8988T (cell line): ENCODE results near the gene MRPL51.
"Not testable (repeated sequence)": the region's sequence is repeated elsewhere in the genome, so short reads cannot be mapped to it uniquely, and the experiment has no call there.

Experiments used
- DNase-seq: peaks from one replicate; pipeline ENCODE4 v3.0.0; 2011

The MRPL51 gene

GRCh38 chr12:6492838-6493496 is at the start of gene MRPL51:
TSS of gene MRPL51 (minus strand) at chr12:6493262. CDS start at chr12:6493136, 126 bp downstream.
- DNase-seq = peak; percentile 63

DNA sequence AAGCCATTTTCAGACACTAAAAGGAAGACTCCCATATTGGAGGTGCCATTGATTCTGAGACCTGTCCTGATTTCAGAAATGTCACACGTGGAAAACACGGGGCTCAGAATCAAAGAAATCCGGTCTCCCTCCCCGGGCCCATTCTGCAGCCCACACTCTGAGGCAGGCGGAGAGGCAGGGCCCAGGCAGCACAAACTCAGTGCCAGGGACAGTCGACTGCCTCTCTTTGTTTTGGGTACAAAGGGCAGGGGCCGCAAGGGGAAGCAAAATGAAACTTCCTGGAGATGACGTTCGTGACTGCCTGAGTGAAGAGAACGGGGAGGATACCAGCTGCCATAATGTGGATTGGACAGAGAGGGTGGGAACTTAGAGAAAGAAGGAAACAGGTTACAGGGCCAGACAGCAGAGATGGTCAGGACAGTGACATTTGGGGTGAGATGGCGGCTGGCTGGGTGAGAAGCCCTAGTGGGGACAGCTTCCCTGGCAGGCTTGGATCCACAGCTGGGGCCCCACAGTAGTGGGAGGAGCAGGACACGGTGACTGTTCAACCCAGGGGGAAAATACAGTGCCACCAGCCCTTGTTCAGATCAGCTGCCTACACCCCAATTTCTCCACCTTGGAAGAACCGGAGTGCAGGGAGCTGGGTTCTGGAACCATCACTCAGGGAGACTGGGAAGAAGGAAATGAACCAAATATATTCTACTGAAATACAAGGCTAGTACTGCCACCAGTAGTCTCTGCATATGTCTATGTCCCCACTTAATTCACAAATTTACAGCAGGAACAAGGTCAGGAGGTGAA is 49.3 kb upstream of the MRPL51 start:
- DNase-seq = no peak

GRCh38 chr12:6541371-6542165 is 48.5 kb upstream of the MRPL51 start:
- no peak for DNase-seq

DNA sequence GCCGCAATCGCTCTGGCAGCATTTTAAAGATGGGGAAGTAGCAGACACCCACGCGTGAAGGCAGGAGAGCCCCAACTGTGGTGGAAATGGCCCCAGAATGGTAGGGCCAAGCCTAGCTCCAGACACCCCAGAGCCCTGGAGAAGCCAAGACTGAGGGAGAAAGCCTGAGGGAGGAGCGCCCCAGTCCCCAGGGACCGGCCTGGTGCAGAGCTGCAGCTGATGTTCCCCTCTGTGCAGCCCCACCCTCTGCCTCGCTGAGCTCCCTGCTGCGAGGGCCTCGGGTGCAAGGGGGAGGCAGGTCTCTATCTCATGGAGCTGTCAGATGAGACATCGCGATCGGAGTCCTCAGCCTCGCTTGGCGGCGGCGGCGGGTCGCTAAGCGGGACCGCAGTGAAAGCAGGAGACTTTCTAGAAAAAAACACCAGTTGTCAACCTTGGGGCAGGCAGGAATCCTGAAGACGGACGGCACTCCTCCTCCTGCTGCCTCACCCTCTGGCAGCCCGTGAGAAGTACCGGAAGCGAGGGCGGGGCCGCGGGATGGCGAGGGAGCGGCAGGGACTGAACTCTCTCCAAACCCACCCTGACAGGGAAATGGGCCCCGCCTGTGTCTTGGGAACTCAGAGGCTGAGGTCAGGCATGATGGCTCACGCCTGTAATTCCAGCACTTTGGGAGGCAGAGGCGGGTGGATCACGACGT is 47.3 kb upstream of the MRPL51 start:
- DNase-seq = no peak

DNA sequence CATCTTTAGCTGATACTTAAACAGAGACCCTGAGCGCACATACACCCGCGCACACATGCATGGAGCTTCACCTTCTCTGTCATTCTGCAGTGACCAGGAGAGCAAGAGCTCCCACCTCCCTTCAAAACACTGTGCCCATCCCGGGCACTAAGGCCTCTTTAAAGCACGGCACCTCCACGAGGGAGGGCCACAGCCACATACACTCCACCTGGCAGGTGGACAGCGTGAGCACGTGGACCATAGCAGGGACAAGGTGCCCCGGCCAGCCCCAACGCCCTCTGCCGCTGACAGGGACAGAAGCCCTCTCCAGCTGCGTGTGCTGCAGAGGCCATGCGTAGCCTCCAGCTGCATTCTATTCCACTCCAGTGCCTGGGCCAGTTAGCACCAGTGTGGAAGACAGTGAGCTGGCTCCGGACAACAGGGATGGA is 46.7 kb upstream of the MRPL51 start:
- no peak for DNase-seq

- no peak for DNase-seq
Observed at GRCh38 chr12:6539314-6539682, 46.2 kb upstream of the MRPL51 start.

GRCh38 chr12:6538420-6539313 is 45.6 kb upstream of the MRPL51 start:
- no peak for DNase-seq

- DNase-seq = not testable (repeated sequence)
Observed at GRCh38 chr12:6537580-6538419, 44.7 kb upstream of the MRPL51 start.

GRCh38 chr12:6536894-6537579 is 44.0 kb upstream of the MRPL51 start:
- no peak for DNase-seq

DNA sequence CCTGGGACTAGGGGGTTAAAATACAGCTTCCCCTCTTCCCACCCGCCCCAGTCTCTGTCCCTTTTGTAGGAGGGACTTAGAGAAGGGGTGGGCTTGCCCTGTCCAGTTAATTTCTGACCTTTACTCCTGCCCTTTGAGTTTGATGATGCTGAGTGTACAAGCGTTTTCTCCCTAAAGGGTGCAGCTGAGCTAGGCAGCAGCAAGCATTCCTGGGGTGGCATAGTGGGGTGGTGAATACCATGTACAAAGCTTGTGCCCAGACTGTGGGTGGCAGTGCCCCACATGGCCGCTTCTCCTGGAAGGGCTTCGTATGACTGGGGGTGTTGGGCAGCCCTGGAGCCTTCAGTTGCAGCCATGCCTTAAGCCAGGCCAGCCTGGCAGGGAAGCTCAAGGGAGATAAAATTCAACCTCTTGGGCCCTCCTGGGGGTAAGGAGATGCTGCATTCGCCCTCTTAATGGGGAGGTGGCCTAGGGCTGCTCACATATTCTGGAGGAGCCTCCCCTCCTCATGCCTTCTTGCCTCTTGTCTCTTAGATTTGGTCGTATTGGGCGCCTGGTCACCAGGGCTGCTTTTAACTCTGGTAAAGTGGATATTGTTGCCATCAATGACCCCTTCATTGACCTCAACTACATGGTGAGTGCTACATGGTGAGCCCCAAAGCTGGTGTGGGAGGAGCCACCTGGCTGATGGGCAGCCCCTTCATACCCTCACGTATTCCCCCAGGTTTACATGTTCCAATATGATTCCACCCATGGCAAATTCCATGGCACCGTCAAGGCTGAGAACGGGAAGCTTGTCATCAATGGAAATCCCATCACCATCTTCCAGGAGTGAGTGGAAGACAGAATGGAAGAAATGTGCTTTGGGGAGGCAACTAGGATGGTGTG is 43.1 kb upstream of the MRPL51 start:
- no peak for DNase-seq

GRCh38 chr12:6535697-6535946 is 42.6 kb upstream of the MRPL51 start:
- no peak for DNase-seq

DNA sequence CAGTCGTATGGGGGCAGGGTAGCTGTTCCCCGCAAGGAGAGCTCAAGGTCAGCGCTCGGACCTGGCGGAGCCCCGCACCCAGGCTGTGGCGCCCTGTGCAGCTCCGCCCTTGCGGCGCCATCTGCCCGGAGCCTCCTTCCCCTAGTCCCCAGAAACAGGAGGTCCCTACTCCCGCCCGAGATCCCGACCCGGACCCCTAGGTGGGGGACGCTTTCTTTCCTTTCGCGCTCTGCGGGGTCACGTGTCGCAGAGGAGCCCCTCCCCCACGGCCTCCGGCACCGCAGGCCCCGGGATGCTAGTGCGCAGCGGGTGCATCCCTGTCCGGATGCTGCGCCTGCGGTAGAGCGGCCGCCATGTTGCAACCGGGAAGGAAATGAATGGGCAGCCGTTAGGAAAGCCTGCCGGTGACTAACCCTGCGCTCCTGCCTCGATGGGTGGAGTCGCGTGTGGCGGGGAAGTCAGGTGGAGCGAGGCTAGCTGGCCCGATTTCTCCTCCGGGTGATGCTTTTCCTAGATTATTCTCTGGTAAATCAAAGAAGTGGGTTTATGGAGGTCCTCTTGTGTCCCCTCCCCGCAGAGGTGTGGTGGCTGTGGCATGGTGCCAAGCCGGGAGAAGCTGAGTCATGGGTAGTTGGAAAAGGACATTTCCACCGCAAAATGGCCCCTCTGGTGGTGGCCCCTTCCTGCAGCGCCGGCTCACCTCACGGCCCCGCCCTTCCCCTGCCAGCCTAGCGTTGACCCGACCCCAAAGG is 42.1 kb upstream of the MRPL51 start:
- no peak for DNase-seq

- no peak for DNase-seq
Observed at GRCh38 chr12:6534695-6534944, 41.6 kb upstream of the MRPL51 start.

DNA sequence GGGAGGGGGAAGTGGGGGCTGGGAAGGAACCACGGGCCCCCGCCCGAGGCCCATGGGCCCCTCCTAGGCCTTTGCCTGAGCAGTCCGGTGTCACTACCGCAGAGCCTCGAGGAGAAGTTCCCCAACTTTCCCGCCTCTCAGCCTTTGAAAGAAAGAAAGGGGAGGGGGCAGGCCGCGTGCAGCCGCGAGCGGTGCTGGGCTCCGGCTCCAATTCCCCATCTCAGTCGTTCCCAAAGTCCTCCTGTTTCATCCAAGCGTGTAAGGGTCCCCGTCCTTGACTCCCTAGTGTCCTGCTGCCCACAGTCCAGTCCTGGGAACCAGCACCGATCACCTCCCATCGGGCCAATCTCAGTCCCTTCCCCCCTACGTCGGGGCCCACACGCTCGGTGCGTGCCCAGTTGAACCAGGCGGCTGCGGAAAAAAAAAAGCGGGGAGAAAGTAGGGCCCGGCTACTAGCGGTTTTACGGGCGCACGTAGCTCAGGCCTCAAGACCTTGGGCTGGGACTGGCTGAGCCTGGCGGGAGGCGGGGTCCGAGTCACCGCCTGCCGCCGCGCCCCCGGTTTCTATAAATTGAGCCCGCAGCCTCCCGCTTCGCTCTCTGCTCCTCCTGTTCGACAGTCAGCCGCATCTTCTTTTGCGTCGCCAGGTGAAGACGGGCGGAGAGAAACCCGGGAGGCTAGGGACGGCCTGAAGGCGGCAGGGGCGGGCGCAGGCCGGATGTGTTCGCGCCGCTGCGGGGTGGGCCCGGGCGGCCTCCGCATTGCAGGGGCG is 41.0 kb upstream of the MRPL51 start, which contains the start of gene GAPDH:
GAPDH (plus strand) TSS at position 595 of the 772 bp plus-strand sequence. CDS start 316 bp downstream, outside the sequence.
- peak; percentile 76 for DNase-seq

DNA sequence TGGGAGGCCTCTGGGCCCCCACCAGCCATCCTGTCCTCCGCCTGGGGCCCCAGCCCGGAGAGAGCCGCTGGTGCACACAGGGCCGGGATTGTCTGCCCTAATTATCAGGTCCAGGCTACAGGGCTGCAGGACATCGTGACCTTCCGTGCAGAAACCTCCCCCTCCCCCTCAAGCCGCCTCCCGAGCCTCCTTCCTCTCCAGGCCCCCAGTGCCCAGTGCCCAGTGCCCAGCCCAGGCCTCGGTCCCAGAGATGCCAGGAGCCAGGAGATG is 40.5 kb upstream of the MRPL51 start:
- DNase-seq = no peak

DNA sequence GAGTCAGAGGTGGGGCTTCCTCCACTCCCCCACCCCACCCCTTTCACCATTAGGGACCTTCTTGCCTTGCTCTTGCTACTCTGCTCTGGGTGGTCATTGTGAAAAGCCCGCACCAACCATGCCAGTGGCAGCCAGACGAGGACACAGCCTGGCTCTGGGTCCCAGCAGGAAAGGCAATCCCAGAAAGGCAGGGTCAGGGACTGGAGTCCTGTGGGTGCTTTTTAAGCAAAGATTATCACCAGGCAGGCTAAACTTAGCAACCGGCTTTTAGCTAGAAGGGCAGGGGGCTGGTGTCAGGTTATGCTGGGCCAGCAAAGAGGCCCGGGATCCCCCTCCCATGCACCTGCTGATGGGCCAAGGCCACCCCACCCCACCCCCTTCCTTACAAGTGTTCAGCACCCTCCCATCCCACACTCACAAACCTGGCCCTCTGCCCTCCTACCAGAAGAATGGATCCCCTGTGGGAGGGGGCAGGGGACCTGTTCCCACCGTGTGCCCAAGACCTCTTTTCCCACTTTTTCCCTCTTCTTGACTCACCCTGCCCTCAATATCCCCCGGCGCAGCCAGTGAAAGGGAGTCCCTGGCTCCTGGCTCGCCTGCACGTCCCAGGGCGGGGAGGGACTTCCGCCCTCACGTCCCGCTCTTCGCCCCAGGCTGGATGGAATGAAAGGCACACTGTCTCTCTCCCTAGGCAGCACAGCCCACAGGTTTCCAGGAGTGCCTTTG is 40.0 kb upstream of the MRPL51 start:
- no peak for DNase-seq

DNA sequence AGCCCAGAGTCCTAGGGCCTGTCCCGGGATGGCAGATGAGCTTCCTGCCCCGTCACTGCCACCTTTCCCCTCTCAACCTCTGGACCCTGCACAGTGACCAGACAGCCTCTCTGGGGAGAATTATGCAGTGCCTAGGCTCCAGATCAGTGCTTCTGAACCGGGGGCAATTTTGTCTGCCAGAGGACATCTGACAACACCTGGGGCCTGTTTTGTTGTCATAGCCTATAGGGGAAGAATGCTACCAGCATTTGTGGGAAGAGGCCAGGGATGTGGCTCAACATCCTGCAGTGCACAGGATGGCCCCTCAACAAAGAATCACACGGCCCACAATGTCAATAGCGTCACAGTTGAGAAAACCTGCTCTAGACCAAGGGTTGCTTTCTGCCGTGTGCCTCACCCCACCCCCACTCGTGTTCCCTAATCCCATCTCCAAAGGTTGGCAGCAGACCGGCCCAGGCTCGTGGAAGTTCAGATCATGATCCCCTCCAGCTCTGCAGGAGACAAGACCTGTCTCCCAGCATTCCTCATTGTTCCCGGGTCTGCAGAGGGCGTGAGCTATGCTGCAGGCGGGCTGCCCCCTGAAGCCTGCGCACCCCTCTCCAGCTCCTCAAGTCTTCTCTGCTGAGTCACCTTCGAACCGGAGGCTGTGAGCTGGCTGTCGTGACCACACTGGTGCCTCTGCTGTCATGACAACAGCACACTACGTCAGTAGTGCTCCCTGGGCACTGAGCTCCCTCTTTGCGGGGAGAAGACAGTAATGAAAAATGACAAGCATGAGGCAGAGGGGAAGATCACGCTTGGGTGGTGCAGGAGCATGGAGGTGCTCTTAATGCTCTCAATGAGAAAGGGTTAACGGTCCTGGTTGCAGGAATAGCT is 39.2 kb upstream of the MRPL51 start:
- no peak for DNase-seq
